ENCODE results near the gene RIC3.

RIC3 gene

GRCh38 chr11:8080069-8080670, 88.7 kb downstream of the RIC3 start:
- Histone ChIP-seq H3K27me3 (replicated peaks) (no peaks in the 10 kb centered on the region), H3K36me3 (replicated peaks) (no peaks in the 10 kb centered on the region), H3K27ac (no peak overlapping the region), H3K4me3 (ENCODE audit: low read depth, low read length) (peak overlapping the region; percentile 60)
- in situ Hi-C loops (cut with HindIII; ENCODE audit: low pct_ligation_motif_present, low sequenced_read_pairs), result no loop called here
- no peak for DNase-seq
- TF ChIP-seq, protein P1, sequence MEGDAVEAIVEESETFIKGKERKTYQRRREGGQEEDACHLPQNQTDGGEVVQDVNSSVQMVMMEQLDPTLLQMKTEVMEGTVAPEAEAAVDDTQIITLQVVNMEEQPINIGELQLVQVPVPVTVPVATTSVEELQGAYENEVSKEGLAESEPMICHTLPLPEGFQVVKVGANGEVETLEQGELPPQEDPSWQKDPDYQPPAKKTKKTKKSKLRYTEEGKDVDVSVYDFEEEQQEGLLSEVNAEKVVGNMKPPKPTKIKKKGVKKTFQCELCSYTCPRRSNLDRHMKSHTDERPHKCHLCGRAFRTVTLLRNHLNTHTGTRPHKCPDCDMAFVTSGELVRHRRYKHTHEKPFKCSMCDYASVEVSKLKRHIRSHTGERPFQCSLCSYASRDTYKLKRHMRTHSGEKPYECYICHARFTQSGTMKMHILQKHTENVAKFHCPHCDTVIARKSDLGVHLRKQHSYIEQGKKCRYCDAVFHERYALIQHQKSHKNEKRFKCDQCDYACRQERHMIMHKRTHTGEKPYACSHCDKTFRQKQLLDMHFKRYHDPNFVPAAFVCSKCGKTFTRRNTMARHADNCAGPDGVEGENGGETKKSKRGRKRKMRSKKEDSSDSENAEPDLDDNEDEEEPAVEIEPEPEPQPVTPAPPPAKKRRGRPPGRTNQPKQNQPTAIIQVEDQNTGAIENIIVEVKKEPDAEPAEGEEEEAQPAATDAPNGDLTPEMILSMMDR (IDR thresholded peaks at IDR 0.05; ENCODE audit: low read depth, low read length, missing control alignments), result no peak

DNA sequence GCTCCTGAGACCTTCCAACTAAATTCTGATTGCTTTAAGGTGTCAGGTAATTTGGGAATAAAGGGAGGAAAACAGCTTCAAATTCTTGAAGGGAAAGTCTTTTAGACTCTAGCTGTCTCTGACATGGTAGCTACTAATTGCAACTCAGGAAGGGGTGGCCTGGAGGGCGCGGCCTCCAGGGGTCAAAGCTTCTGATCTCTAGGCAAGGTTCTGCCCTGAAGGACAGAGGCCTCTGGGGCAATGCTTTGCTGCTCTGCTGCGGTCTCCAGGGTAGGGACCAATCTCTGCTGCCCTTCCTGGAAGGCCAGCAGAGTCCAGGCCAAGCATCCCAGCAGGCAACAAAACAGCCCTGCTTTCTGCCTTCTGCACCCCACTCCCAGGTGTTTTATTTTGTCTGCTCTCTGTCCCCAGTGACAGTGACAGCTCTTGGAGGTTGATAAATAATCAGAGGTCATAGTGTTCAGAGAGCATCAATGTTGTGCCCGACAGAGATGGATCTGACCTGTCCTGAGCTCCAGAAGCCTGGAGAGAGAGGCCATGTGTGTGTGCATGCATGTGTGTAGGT, 89.6 kb downstream of the RIC3 start:
- DNase-seq, result no peak
- Histone ChIP-seq H3K36me3 (replicated peaks) (no peaks in the 10 kb centered on the region), H3K27me3 (replicated peaks) (no peaks in the 10 kb centered on the region), H3K27ac (no peak overlapping the region), H3K4me3 (ENCODE audit: low read depth, low read length) (no peak overlapping the region)
- TF ChIP-seq, protein P1 (IDR thresholded peaks at IDR 0.05; ENCODE audit: low read depth, low read length, missing control alignments), result no peak
- in situ Hi-C loops (cut with HindIII; ENCODE audit: low pct_ligation_motif_present, low sequenced_read_pairs), result no loop called here

DNA sequence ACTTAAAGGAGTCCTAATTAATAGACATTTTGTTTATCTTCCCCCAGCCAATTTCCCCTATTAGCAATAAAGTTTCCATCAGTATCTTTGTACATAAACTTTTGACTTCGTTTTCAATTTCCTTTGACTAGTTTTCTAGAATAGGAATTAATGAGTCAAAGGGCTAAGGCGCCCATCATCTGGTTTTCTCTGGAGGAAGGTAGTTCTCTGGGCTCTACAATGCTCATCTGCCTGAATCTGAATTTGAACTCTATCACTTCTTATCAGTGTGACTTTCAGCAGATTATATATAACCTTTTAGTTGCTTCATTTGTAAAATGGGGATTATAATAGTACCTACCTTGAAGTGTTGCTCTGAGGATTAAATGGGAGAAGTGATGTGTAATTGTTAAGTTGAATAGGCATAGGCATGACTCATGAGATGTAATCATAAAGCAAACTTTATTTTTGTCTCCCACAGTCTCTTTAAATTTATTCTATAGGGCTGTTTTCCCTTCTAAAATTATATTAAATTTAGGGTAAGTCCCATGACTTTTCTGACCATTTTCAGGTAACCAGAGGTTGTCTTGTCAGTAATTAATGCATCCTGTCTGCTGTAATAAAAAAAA, 93.6 kb downstream of the RIC3 start:
- TF ChIP-seq, protein P1 (IDR thresholded peaks at IDR 0.05; ENCODE audit: low read depth, low read length, missing control alignments), result no peak
- no peak for DNase-seq
- Histone ChIP-seq H3K36me3 (replicated peaks) (no peaks in the 10 kb centered on the region), H3K27ac (no peak overlapping the region), H3K27me3 (replicated peaks) (peaks cover 11% of the 10 kb centered on the region), H3K4me3 (ENCODE audit: low read depth, low read length) (no peak overlapping the region)
- in situ Hi-C loops (cut with HindIII; ENCODE audit: low pct_ligation_motif_present, low sequenced_read_pairs), result no loop called here

DNA sequence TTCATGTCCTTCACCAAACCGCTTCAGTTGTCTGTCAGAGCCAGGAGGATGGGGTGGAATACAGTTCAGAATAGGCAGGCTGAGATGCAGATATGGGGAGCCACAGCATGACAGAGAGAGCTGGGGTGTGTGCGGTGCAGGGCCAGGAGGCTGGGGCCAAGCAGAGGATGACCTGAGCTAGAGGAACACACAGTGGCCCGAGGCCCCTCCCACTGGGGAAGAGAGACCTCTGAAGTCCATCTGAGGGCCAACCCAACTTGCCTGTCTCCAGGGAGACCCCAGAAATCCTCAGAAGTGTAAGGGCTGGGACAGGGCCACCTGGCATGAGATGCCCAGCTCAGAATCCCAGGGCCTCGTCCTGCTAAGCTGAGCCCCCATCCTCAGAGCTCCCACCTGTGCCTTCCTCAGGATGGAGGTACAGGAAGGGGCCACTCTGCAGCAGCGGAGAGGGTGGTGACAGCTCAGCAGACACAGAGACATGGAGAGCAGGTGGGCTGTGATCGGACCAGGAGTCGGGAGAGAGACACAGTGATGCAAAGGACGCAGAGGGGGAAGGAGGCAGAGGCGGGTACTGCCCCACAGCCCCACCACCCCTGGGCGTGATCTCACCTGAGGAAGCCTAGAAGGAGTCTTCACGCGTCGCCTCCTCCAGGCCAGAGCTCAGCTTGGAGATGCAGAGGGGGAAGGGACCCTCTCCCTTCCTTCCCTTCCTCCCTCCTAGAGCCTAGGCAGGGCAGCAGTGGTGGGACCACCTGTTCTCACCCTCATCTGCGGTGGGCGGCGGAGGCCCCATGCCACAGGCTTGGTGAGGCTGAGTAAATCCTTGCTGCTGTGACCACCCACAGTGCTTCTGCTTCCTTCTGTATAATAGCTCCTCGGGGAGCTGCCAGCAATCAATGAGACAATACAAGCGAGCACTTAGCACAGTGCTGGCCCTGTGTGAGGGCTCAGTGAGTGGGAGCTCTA, 96.9 kb downstream of the RIC3 start:
- TF ChIP-seq, protein P1 (IDR thresholded peaks at IDR 0.05; ENCODE audit: low read depth, low read length, missing control alignments), result no peak
- Histone ChIP-seq H3K36me3 (replicated peaks) (no peaks in the 10 kb centered on the region), H3K27ac (no peak overlapping the region), H3K4me3 (ENCODE audit: low read depth, low read length) (no peak overlapping the region), H3K27me3 (replicated peaks) (peaks cover 11% of the 10 kb centered on the region)
- in situ Hi-C loops (cut with HindIII; ENCODE audit: low pct_ligation_motif_present, low sequenced_read_pairs), result no loop called here
- DNase-seq, result no peak

- Histone ChIP-seq H3K27me3 (replicated peaks) (peaks cover 11% of the 10 kb centered on the region), H3K4me3 (ENCODE audit: low read depth, low read length) (no peak overlapping the region), H3K36me3 (replicated peaks) (no peaks in the 10 kb centered on the region), H3K27ac (no peak overlapping the region)
- TF ChIP-seq, protein P1 (IDR thresholded peaks at IDR 0.05; ENCODE audit: low read depth, low read length, missing control alignments), result peak; percentile 51
- peak; percentile 44 for DNase-seq
- in situ Hi-C loops (cut with HindIII; ENCODE audit: low pct_ligation_motif_present, low sequenced_read_pairs), result no loop called here
These were observed 98.3 kb downstream of the RIC3 start for GRCh38 chr11:8070417-8071115.
